ENCODE results near the gene TBC1D20.
"Not testable (repeated sequence)": the region's sequence is repeated elsewhere in the genome, so short reads cannot be mapped to it uniquely, and the experiment has no call there.

Gene TBC1D20

GRCh38 chr20:460180-460579, 2.2 kb downstream of the TBC1D20 start:
- no peak for TF ChIP-seq CTCF (IDR thresholded peaks at IDR 0.05; ENCODE audit: low read depth, low read length)
- DNase-seq, result no peak
- no peaks in the 10 kb centered on the region for H3K36me3 ChIP-seq
- H3K27me3 ChIP-seq, result no peaks in the 10 kb centered on the region
- H3K9me3 ChIP-seq, result no peaks in the 10 kb centered on the region
- no peak overlapping the region; the same call in 1 of the 2 replicates for H3K4me3 ChIP-seq (ENCODE audit: low read depth, low read length)
- H3K4me1 ChIP-seq, result no peaks in the 10 kb centered on the region

- H3K4me3 ChIP-seq (ENCODE audit: low read depth, low read length), result no peak overlapping the region
- H3K4me1 ChIP-seq, result no peaks in the 10 kb centered on the region
- no peaks in the 10 kb centered on the region for H3K9me3 ChIP-seq
- no peaks in the 10 kb centered on the region for H3K27me3 ChIP-seq
- DNase-seq, result no peak
- no peaks in the 10 kb centered on the region for H3K36me3 ChIP-seq
- TF ChIP-seq CTCF (IDR thresholded peaks at IDR 0.05; ENCODE audit: low read depth, low read length), result no peak
These were observed 3.6 kb downstream of the TBC1D20 start for GRCh38 chr20:458776-459175.

- no peak for DNase-seq
- no peak overlapping the region for H3K4me3 ChIP-seq (ENCODE audit: low read depth, low read length)
- no peaks in the 10 kb centered on the region for H3K9me3 ChIP-seq
- no peaks in the 10 kb centered on the region for H3K4me1 ChIP-seq
- no peaks in the 10 kb centered on the region for H3K27me3 ChIP-seq
- TF ChIP-seq CTCF (IDR thresholded peaks at IDR 0.05; ENCODE audit: low read depth, low read length), result no peak
- H3K36me3 ChIP-seq, result no peaks in the 10 kb centered on the region
These were observed 7.4 kb downstream of the TBC1D20 start for GRCh38 chr20:454951-455350.

GRCh38 chr20:452021-452420, 10.3 kb downstream of the TBC1D20 start:
- H3K9me3 ChIP-seq; H3K27me3 ChIP-seq; H3K4me3 ChIP-seq (ENCODE audit: low read depth, low read length); DNase-seq; H3K36me3 ChIP-seq; H3K4me1 ChIP-seq: not testable (repeated sequence)

- no peaks in the 10 kb centered on the region for H3K27me3 ChIP-seq
These were observed 16.6 kb downstream of the TBC1D20 start for GRCh38 chr20:445514-446336.

GRCh38 chr20:444862-445426, 17.4 kb downstream of the TBC1D20 start:
- Histone ChIP-seq H3K9me3 (no peaks in the 10 kb centered on the region), H3K4me3 (ENCODE audit: low read depth, low read length) (no peak overlapping the region), H3K27me3 (no peaks in the 10 kb centered on the region), H3K36me3 (peaks cover 10% of the 10 kb centered on the region), H3K4me1 (no peaks in the 10 kb centered on the region)
- TF ChIP-seq CTCF (IDR thresholded peaks at IDR 0.05; ENCODE audit: low read depth, low read length), result no peak
- DNase-seq, result no peak

More at GRCh38 chr20:445514-446336, 16.6 kb downstream of the TBC1D20 start:
- no peak for TF ChIP-seq CTCF (IDR thresholded peaks at IDR 0.05; ENCODE audit: low read depth, low read length)
- no peak for DNase-seq
- Histone ChIP-seq H3K4me1 (no peaks in the 10 kb centered on the region), H3K36me3 (peaks cover 4% of the 10 kb centered on the region), H3K4me3 (ENCODE audit: low read depth, low read length) (no peak overlapping the region), H3K9me3 (no peaks in the 10 kb centered on the region)

All from BE2C (cell line).